Measurements from ENCODE around the gene STRAP.

DNA sequence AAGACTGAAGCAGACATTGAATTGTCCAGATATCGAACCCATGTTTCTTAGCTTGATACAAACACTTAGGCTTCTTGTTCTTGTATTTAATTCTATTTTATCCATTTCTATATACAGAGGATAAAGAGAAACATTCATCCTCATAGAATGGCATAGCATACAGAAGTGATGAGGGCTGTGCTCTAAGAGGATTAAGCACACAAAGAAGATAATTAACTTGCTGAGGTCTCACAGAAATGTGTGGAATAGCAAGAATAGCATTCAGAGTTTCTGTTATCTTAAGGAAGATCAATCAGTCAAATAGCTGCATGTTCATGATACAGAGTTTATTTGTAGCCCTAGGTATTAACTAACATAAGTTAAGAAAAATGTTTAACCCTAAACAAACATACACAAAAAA lies 27.3 kb upstream of the STRAP start:
- TF ChIP-seq, protein P1, sequence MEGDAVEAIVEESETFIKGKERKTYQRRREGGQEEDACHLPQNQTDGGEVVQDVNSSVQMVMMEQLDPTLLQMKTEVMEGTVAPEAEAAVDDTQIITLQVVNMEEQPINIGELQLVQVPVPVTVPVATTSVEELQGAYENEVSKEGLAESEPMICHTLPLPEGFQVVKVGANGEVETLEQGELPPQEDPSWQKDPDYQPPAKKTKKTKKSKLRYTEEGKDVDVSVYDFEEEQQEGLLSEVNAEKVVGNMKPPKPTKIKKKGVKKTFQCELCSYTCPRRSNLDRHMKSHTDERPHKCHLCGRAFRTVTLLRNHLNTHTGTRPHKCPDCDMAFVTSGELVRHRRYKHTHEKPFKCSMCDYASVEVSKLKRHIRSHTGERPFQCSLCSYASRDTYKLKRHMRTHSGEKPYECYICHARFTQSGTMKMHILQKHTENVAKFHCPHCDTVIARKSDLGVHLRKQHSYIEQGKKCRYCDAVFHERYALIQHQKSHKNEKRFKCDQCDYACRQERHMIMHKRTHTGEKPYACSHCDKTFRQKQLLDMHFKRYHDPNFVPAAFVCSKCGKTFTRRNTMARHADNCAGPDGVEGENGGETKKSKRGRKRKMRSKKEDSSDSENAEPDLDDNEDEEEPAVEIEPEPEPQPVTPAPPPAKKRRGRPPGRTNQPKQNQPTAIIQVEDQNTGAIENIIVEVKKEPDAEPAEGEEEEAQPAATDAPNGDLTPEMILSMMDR (IDR thresholded peaks at IDR 0.05; ENCODE audit: extremely low read depth in 1 of 2, insufficient read depth in 1 of 2, low read depth in 1 of 2, low read length in 2 of 2) = no peak
- TF ChIP-seq POLR2AphosphoS5 (IDR thresholded peaks at IDR 0.05; ENCODE audit: insufficient read depth, low read depth, low read length) (no peak), EZH2 (IDR thresholded peaks at IDR 0.05; ENCODE audit: borderline replicate concordance, low read depth, low read length, severe bottlenecking) (no peak), POLR2A (IDR thresholded peaks at IDR 0.05; ENCODE audit: low read depth, low read length) (no peak), MYC (IDR thresholded peaks at IDR 0.05; ENCODE audit: low read depth, low read length) (no peak), FOS (IDR thresholded peaks at IDR 0.05; ENCODE audit: borderline replicate concordance, insufficient read depth, low read length) (no peak), JUN (IDR thresholded peaks at IDR 0.05; ENCODE audit: borderline replicate concordance, insufficient read depth, insufficient read length, low read depth) (no peak), GATA2 (IDR thresholded peaks at IDR 0.05; ENCODE audit: insufficient read depth, insufficient read length, low read depth, low read length) (no peak)
- TF ChIP-seq, protein P2, sequence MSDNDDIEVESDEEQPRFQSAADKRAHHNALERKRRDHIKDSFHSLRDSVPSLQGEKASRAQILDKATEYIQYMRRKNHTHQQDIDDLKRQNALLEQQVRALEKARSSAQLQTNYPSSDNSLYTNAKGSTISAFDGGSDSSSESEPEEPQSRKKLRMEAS (IDR thresholded peaks at IDR 0.05; ENCODE audit: insufficient read depth, insufficient read length) = no peak

All from endothelial cell of umbilical vein (primary cell).